HL-60 (cell line): ENCODE measurements around the gene ARR3.

Experiments
- CTCF ChIP-seq: IDR thresholded peaks from one replicate; pipeline ENCODE4 v1.5.1; 2011; ENCODE audit warnings: low read length, control low read depth, inconsistent platforms; ENCODE audit not compliant: insufficient read depth
- GABPA ChIP-seq: IDR thresholded peaks from 2 replicates; pipeline ENCODE4 v1.6.1; 2012; ENCODE audit warnings: low read depth
- POLR2AphosphoS5 ChIP-seq: IDR thresholded peaks from 2 replicates; pipeline ENCODE4 v1.6.1; 2012; ENCODE audit warnings: low read depth
- SPI1 ChIP-seq: IDR thresholded peaks from 2 replicates; pipeline ENCODE4 v1.6.1; 2012; ENCODE audit warnings: low read depth, mild to moderate bottlenecking, borderline replicate concordance
- TF ChIP-seq, protein P1 (sequence below): IDR thresholded peaks from 2 replicates; pipeline ENCODE4 v1.6.1; 2012; ENCODE audit warnings: low read depth; ENCODE audit not compliant: insufficient replicate concordance

DNA sequence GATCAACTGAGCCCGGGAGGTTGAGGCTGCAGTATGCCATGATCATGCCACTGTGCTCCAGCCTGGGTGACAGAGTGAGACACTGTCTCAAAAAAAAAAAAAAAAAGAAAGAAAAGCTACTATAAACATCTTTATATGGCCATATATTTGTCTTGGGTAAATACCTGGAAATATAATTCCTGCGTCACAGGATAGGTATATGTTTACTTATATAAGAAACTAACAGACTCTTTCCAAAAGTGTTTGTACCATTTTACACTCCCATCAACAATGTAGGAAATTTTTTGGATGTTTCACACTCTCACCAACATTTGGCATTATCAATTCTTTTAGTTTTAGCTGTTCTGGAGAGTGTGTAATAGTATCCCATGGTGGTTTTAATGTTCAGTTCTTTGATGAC is 20.9 kb upstream of the ARR3 start:
- no peak for TF ChIP-seq CTCF
- TF ChIP-seq, protein P1, sequence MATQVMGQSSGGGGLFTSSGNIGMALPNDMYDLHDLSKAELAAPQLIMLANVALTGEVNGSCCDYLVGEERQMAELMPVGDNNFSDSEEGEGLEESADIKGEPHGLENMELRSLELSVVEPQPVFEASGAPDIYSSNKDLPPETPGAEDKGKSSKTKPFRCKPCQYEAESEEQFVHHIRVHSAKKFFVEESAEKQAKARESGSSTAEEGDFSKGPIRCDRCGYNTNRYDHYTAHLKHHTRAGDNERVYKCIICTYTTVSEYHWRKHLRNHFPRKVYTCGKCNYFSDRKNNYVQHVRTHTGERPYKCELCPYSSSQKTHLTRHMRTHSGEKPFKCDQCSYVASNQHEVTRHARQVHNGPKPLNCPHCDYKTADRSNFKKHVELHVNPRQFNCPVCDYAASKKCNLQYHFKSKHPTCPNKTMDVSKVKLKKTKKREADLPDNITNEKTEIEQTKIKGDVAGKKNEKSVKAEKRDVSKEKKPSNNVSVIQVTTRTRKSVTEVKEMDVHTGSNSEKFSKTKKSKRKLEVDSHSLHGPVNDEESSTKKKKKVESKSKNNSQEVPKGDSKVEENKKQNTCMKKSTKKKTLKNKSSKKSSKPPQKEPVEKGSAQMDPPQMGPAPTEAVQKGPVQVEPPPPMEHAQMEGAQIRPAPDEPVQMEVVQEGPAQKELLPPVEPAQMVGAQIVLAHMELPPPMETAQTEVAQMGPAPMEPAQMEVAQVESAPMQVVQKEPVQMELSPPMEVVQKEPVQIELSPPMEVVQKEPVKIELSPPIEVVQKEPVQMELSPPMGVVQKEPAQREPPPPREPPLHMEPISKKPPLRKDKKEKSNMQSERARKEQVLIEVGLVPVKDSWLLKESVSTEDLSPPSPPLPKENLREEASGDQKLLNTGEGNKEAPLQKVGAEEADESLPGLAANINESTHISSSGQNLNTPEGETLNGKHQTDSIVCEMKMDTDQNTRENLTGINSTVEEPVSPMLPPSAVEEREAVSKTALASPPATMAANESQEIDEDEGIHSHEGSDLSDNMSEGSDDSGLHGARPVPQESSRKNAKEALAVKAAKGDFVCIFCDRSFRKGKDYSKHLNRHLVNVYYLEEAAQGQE: no peak
- TF ChIP-seq POLR2AphosphoS5: no peak
- TF ChIP-seq GABPA: no peak
- TF ChIP-seq SPI1: no peak
